HG02884 (cell line): ENCODE measurements around the gene SLC18A3.

Source experiments
- ATAC-seq: cut with Tn5 transposase; IDR thresholded peaks from one replicate; pipeline ENCODE4 v1.9.1; 2021; ENCODE audit warnings: mild to moderate bottlenecking, moderate library complexity; ENCODE audit not compliant: unreplicated experiment

Gene SLC18A3

DNA sequence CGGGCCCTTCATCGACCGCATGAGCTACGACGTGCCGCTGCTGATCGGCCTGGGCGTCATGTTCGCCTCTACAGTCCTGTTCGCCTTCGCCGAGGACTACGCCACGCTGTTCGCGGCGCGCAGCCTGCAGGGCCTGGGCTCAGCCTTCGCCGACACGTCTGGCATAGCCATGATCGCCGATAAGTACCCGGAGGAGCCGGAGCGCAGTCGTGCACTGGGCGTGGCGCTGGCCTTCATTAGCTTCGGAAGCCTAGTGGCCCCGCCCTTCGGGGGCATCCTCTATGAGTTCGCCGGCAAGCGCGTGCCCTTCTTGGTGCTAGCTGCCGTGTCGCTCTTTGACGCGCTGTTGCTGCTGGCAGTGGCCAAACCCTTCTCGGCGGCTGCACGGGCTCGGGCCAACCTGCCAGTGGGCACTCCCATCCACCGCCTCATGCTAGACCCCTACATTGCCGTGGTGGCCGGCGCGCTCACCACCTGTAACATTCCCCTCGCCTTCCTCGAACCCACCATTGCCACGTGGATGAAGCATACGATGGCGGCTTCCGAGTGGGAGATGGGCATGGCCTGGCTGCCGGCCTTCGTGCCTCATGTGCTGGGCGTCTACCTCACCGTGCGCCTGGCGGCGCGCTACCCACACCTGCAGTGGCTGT, 1.2 kb downstream of the SLC18A3 start:
- no peak for ATAC-seq

DNA sequence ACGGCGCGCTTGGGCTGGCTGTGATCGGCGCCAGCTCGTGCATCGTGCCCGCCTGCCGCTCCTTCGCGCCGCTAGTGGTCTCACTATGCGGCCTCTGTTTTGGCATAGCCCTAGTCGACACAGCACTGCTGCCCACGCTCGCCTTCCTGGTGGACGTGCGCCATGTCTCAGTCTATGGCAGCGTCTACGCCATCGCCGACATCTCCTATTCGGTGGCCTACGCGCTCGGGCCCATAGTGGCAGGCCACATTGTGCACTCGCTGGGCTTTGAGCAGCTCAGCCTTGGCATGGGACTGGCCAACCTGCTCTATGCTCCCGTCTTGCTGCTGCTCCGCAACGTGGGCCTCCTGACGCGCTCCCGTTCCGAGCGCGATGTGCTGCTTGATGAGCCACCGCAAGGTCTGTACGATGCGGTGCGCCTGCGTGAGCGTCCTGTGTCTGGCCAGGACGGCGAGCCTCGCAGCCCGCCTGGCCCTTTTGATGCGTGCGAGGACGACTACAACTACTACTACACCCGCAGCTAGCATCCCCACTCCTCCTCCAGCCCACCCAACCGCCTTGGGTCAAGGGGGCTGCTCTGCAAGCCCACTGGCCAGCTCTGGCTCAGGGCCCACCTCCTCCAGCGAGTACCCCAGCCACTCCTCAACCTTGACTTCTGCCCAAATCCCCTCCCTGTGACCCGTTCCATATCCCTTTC, 1.9 kb downstream of the SLC18A3 start:
- no peak for ATAC-seq

DNA sequence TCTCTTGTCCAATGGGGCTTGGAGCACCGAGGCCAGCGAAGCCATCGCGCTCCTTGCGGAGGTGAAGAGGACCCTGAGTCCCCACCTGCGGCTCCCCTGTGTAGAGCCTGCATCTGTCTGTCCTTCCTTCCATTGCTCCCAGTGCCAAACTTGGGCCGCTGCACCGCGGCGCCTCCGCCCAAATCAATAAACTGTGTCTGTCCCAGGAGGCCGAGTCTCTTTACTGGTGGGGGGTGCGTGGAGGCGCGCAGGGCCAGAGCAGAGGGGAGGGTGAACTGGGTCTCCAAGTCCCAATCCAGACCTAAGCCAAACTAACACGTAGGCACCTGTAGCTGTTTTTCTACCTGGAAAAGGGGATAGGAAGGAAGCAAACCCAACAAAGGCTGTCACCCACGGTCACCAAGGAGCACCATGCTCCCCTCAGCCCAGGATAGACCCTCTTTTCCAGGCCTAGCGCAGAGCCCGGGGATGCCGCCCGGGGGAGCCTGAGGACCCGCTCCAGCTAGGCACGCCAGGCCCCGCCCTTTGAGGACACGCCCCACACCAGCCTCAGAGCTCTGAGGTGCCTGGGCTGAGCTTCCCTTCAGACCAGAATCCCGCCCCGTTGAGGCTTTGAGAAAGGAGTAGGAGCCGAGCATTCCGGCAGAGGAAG, 2.5 kb downstream of the SLC18A3 start:
- no peak for ATAC-seq

- ATAC-seq = no peak
Measured at GRCh38 chr10:49613165-49613881, 3.2 kb downstream of the SLC18A3 start.

- ATAC-seq = no peak
Measured at GRCh38 chr10:49613882-49614241, 3.8 kb downstream of the SLC18A3 start, which contains the start of gene CHAT. CHAT (plus strand) TSS chr10:49614037; CDS start chr10:49614190, 153 bp downstream.

DNA sequence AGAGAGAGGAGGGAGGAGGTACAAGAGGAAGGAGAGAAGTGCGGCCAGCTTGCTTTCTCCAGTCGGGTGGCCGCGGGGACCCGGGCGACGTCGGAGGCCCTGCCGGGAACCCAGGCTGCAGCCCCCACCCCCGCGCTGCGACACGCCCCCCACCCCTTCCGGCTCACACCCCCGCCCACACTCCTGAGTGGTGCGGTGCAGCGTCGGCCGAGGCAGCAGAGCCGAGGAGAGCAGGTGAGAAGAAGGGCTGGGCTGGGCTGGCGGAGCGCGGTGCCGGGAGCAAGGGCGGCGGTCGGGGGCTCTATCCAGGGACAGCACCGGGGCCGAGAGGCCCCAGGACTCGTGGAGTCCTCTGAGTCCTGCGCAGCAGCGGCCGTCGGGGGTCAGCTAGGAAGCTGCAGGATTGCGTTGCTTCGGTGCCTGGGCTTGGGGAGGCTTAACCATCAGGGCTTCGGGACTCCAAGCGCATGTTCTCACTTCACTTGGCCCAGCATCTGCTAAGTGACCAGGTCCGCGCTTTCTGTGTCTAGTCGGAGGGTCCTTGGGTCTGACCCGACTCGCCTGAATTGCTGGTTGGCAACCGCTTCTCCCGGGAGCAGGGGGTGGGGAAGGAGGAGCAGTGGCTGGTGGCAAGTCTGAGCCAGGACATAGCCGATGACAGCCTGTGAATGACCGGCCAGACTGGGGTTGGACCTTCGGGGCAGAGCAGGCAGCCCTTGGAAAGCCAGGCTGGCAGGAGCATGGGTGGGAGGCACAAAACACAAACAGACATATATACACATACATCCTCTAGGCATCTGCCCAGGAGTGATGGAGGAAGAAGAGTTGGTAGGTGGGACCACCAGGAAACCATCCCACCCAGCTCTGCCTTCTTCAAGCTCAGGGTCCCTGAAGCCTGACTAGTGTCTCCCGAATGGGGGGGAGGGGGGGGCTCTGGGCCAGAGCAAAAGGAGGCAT, 4.4 kb downstream of the SLC18A3 start:
- no peak for ATAC-seq

- no peak for ATAC-seq
Measured at GRCh38 chr10:49615213-49615612, 5.1 kb downstream of the SLC18A3 start.

DNA sequence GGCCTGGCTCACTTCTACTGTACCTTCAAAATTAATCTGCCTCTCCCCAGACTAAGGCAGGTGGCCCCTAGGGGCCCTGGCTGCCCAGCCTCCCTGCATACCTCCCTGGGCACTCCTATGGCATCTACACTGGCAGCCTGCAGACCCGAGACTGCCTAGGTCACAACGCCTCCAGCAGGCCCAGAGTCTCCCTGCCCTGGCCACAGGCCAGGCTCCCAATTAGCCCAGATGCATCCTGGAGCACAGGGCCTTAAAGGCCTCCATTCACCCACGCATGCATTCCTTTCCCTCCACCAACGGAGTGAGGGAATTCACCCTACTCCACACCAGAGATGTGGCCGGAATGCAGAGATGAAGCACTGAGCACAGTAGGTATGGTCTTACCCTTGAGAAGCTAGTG, 5.6 kb downstream of the SLC18A3 start:
- no peak for ATAC-seq

DNA sequence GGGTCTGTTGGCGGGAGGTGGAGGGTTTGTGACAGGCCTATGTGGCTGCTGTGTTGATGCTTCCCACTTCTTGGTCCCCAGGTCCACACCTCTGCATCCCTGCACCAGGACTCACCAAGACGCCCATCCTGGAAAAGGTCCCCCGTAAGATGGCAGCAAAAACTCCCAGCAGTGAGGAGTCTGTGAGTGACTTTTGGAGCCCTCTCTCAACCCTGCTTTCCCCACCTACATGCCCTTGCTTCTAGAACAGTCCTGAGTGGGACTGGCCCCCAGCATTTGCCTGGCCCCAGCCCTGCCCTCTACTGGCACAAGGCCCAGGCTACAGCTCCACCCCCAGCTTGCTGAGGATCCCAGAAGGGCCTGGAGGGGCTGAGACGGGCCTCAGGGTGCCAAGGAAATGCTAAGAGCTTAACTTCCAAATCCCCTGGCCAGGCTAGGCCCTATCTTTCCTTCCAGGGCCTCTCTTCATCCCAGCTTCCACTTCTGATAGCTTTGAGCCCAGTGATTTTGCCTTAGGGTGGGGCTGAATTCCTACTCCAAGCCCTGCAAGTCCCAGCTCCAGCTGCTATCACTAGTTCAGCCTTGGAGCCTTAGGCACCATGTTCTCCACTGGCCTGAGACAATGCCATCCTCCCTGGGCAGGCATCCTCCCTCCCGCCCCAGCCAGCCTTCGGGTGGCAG, 6.5 kb downstream of the SLC18A3 start:
- ATAC-seq = no peak

GRCh38 chr10:49617121-49618020, 7.3 kb downstream of the SLC18A3 start:
- no peak for ATAC-seq

- ATAC-seq = no peak
Measured at GRCh38 chr10:49618821-49619220, 8.7 kb downstream of the SLC18A3 start.

DNA sequence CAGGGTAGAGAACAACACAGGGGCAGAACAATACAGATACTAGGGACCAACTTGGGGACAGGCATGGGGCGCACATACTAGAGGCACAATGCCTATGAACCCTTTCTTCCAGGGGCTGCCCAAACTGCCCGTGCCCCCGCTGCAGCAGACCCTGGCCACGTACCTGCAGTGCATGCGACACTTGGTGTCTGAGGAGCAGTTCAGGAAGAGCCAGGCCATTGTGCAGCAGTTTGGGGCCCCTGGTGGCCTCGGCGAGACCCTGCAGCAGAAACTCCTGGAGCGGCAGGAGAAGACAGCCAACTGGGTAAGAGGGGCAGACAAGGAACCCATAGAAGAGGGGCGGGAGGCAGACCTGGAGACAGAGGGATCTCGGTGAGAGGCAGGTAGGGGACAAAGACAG, 9.5 kb downstream of the SLC18A3 start:
- no peak for ATAC-seq

DNA sequence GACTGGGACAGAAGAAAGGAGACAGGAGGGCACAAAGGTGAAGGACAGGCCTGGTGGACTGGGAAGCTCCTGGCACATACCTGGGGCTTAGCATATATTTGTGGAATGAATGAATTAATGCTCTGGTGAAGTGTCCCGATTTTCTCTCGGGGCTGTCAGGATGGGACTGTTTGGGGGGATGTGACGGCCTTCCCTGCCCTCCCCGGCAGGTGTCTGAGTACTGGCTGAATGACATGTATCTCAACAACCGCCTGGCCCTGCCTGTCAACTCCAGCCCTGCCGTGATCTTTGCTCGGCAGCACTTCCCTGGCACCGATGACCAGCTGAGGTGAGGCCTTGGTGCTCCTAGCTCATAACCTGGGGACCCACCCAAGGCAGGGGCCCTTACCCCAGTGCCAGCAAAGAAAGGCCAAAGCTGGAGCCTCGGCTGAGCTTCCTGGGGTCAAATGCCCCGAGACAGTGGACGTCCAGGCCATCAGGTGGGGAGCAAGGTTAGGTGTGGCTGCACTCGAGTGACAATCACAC, 10.2 kb downstream of the SLC18A3 start:
- no peak for ATAC-seq

DNA sequence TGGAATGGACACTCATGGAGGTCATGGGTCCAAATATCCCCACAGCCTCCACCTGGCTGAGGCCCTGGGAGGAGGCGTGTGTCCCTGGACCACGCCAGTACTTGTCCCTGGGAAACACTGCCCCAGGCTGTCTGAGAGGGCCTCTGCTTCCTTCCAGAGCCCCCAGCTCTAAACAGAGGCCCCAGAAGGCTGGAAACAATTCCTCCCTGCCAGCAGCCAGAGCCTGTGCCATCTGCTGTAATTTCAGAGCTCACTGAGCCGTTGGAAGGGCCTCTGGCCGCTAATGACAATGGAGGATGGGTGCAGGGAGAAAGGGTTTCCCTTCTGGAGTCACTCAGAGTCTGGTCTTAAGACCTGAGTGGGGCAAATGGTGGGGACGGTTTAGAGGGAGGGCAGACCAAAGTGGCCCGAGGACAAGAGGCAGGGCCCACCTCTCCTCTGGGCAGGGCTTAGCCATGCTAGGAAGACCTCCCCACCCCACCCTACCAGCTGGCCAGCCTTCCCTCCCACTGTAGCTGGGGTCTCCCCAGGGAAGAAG, 10.8 kb downstream of the SLC18A3 start:
- ATAC-seq = no peak

DNA sequence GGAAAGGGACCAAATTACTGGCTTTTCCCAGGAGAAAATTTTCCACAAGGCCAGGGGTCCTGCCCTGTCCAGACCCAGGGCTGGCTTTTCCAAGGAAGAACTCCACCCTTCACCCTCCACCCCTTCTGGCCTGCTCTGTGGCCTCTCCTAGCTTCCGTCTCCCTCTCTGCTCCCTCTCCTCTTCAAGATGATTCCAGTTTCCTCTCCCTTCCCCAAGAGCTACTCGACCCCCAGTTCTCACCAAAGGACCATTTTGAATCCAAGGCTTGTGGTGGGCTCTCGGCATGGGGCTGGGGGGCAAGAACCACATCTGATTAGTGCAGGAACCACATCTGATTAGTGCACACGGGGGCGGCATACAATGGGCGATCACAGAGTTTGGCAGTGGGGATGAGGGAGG, 11.5 kb downstream of the SLC18A3 start:
- ATAC-seq = no peak

GRCh38 chr10:49622426-49623425, 12.6 kb downstream of the SLC18A3 start:
- no peak for ATAC-seq

DNA sequence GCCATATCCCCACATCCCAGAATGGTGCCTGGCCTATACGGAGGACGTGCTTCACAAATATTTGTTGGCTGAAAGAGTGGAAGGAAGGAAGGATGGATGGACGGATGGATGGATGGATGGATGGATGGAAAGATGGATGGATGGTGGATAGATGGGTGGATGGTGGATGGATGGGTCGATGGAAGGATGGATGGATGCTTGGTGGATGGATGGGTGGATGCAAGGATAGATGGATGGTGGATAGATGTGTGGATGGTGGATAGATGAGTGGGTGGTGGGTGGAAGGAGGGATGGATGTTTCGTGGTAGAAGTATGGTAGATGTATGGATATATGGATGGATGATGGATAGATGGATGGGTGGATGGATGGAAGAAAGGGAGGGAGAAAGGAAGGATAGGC, 14.5 kb downstream of the SLC18A3 start:
- ATAC-seq = no peak
